RWPE1 (cell line): Measurements from ENCODE around the gene PGAM5.

ENCODE experiments used
- CTCF ChIA-PET: fragments of 350-600 bp; sonication (Branson Sonifier 250); formaldehyde crosslinking; extraction: SDS; loops from one replicate; lab custom pipeline; 2021; lab: Yijun Ruan, JAX
- POLR2A ChIA-PET: fragments of 400-600 bp; formaldehyde crosslinking; extraction: SDS; loops from one replicate; lab custom pipeline; 2020; ENCODE audit warnings: antibody characterized with exemption; ENCODE audit not compliant: low non-redundant PET; lab: Yijun Ruan, JAX
- DNase-seq: peaks from one replicate; pipeline ENCODE4 v3.0.0; 2012; ENCODE audit warnings: low spot score
- H3K27ac ChIP-seq: fragments of 450-650 bp; 2 replicates; pipeline ENCODE4 v1.5.1; 2017
- CTCF ChIP-seq: fragments of 450-650 bp; conservative IDR thresholded peaks from 2 replicates; pipeline ENCODE4 v1.5.1; 2017; ENCODE audit warnings: low read depth, mild to moderate bottlenecking

Gene PGAM5

GRCh38 chr12:132739600-132740312 is 29.1 kb downstream of the PGAM5 start:
- TF ChIP-seq CTCF, result no peak
- no peak for DNase-seq
- H3K27ac ChIP-seq, result no peak overlapping the region; the same call in 1 of the 2 replicates
- ChIA-PET CTCF (interaction anchor here (0.6 kb wide), 1 partner anchor 21 kb away, joined by 3 read pairs; no protein-coding TSS in a partner anchor), POLR2A (no interaction called here)

- ChIA-PET POLR2A (no interaction called here), CTCF (interaction anchor here (0.6 kb wide), 1 partner anchor 20 kb away, joined by 3 read pairs; no protein-coding TSS in a partner anchor)
- DNase-seq, result no peak
- H3K27ac ChIP-seq, result 0 out of 2 replicates have a peak overlapping the region, but pooled peaks have one; percentile 5
- TF ChIP-seq CTCF, result no peak
Measured at GRCh38 chr12:132740313-132740646, 29.6 kb downstream of the PGAM5 start.

GRCh38 chr12:132740652-132741051 is 30.0 kb downstream of the PGAM5 start:
- DNase-seq, result no peak
- ChIA-PET CTCF (no interaction called here), POLR2A (no interaction called here)
- no peak for TF ChIP-seq CTCF
- H3K27ac ChIP-seq, result 0 out of 2 replicates have a peak overlapping the region, but pooled peaks have one; percentile 5

- CTCF ChIA-PET, result interaction anchor here (0.6 kb wide), 1 partner anchor 31 kb away, joined by 3 read pairs; the partner anchor contains the start of gene PGAM5
- no peak for TF ChIP-seq CTCF
- DNase-seq, result no peak
- no peak overlapping the region for H3K27ac ChIP-seq
- POLR2A ChIA-PET, result no interaction called here
Measured at GRCh38 chr12:132741620-132742019, 31.0 kb downstream of the PGAM5 start.

- POLR2A ChIA-PET, result no interaction called here
- CTCF ChIA-PET, result no interaction called here
- no peak for DNase-seq
- TF ChIP-seq CTCF, result no peak
- H3K27ac ChIP-seq, result no peak overlapping the region
Measured at GRCh38 chr12:132743831-132744230, 33.2 kb downstream of the PGAM5 start.

- POLR2A ChIA-PET, result no interaction called here
Measured at GRCh38 chr12:132746613-132747012, 36.0 kb downstream of the PGAM5 start.

More at GRCh38 chr12:132746613-132747012, 36.0 kb downstream of the PGAM5 start:
- no peak for DNase-seq
- H3K27ac ChIP-seq, result 0 out of 2 replicates have a peak overlapping the region, but pooled peaks have one; percentile 31
- no peak for TF ChIP-seq CTCF
- CTCF ChIA-PET, result no interaction called here
